Fibroblast of lung (primary cell): Measurements from ENCODE around the gene LAMA4. TPM values are rescaled to one million over a fixed set of nuclear protein-coding genes. Genes with fewer than 3 reads are reported as not detected.

Source experiments
- DNase-seq, 2 donors: peaks; one replicate each; pipeline versions ENCODE4 v3.0.0 to v3.0.0-alpha.2; 2010; ENCODE audit warnings: low read depth in 2 of 2
- H2AFZ ChIP-seq: 2 replicates; pipeline ENCODE4 v1.5.1; 2012; ENCODE audit warnings: low read length, control low read depth, inconsistent platforms
- H3K27ac ChIP-seq: 2 replicates; pipeline ENCODE4 v1.5.1; 2011; ENCODE audit warnings: low read length, control low read depth; ENCODE audit not compliant: insufficient read depth
- H3K27me3 ChIP-seq: 2 replicates; pipeline ENCODE4 v1.5.1; 2011; ENCODE audit warnings: mild to moderate bottlenecking, low read length; ENCODE audit not compliant: control insufficient read depth, insufficient read depth
- H3K36me3 ChIP-seq: 2 replicates; pipeline ENCODE4 v1.5.1; 2011; ENCODE audit warnings: low read length; ENCODE audit not compliant: control insufficient read depth, insufficient read depth
- H3K4me1 ChIP-seq: 2 replicates; pipeline ENCODE4 v1.5.1; 2011; ENCODE audit warnings: low read length; ENCODE audit not compliant: control insufficient read depth, insufficient read depth; ENCODE audit errors: extremely low read depth
- H3K4me2 ChIP-seq: 2 replicates; pipeline ENCODE4 v1.5.1; 2011; ENCODE audit warnings: low read length, control low read depth; ENCODE audit not compliant: insufficient read depth; ENCODE audit errors: extremely low read depth
- H3K4me3 ChIP-seq, 4 experiments: fragments of 200-600 bp in 1 of 4; sonication (generic) in 1 of 4; replicated peaks in 1 of 4; 2 replicates each; pipeline ENCODE4 v1.5.1; 2011 to 2016; ENCODE audit warnings: low read length in 4 of 4, low read depth in 3 of 4, mild to moderate bottlenecking in 3 of 4, control low read depth in 2 of 4, inconsistent platforms in 1 of 4, mixed read lengths in 1 of 4; ENCODE audit not compliant: insufficient read depth in 1 of 4; ENCODE audit errors: control extremely low read depth in 1 of 4
- H3K79me2 ChIP-seq: 2 replicates; pipeline ENCODE4 v1.5.1; 2012; ENCODE audit warnings: mild to moderate bottlenecking, low read length, inconsistent platforms; ENCODE audit not compliant: control insufficient read depth, insufficient read depth
- H3K9ac ChIP-seq: 2 replicates; pipeline ENCODE4 v1.5.1; 2011; ENCODE audit warnings: mild to moderate bottlenecking, low read length, control low read depth; ENCODE audit not compliant: insufficient read depth
- H3K9me3 ChIP-seq: 2 replicates; pipeline ENCODE4 v1.5.1; 2012; ENCODE audit warnings: low read depth, low read length; ENCODE audit not compliant: control insufficient read depth, insufficient read depth
- H4K20me1 ChIP-seq: 2 replicates; pipeline ENCODE4 v1.5.1; 2011; ENCODE audit warnings: low read length; ENCODE audit not compliant: control insufficient read depth, insufficient read depth; ENCODE audit errors: extremely low read depth
- CTCF ChIP-seq, 2 donors: IDR thresholded peaks in 1 of 2; conservative IDR thresholded peaks in 1 of 2; 1 replicate in 1 of 2; 2 replicates in 1 of 2; pipeline ENCODE4 v1.5.1; 2011 to 2012; ENCODE audit warnings: low read length in 2 of 2, control low read depth in 1 of 2, inconsistent platforms in 1 of 2, low read depth in 1 of 2, mild to moderate bottlenecking in 1 of 2
- EZH2 ChIP-seq: IDR thresholded peaks from 2 replicates; pipeline ENCODE4 v1.5.1; 2012; ENCODE audit warnings: low read length, control low read depth, mild to moderate bottlenecking; ENCODE audit errors: missing control alignments
- polyA plus RNA-seq, 2 donors: library from polyadenylated mRNA; depleted of rRNA in 1 of 2; stranded (reverse) in 1 of 2; unstranded in 1 of 2; fragments of >200 nt; gene quantifications; 2 replicates each; pipeline ENCODE4 v1.2.1, GENCODE V29; 2011 to 2012; ENCODE audit warnings: missing spikeins in 1 of 2
- total RNA-seq: library from RNA; depleted of rRNA; stranded (reverse); fragments of >200 nt; gene quantifications from 2 replicates; pipeline ENCODE4 v1.2.1, GENCODE V29; 2014

The LAMA4 gene
- total and polyA plus RNA-seq, 2 donors (not counting 1 experiment from before 2014, with no cell fraction given), result 636 to 662 TPM

DNA sequence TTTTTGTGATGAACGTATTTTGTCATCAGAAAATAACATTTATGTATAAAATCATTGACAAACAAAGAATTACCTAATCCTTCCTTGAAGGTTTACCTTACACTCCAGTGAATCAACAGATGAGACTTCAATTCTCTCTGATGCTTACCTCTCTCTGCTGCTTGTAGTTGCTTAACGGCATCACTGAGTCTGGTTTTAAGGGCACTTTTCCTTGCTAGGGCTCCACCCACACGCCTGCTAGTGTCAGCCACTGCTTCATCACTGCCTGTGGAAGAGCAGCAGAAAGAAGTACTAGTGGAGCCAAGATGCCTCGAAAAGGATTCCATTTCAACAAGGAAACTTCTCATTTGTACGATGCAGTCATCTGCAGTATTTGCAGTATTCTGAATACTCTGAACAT lies 104.0 kb downstream of the LAMA4 start:
- TF ChIP-seq CTCF (conservative IDR thresholded peaks at IDR 0.05 in 1 of 2, IDR thresholded peaks at IDR 0.05 in 1 of 2; ENCODE audit: low read depth in 1 of 2, low read length in 2 of 2), result peak in 1 of 2 donors; percentile 30
- no peak for TF ChIP-seq EZH2
- Histone ChIP-seq H3K9me3 (no peaks in the 10 kb centered on the region), H3K4me2 (peak overlapping the region; percentile 44), H3K27me3 (no peaks in the 10 kb centered on the region), H3K4me3 (no peak overlapping the region), H3K27ac (peak overlapping the region; percentile 55), H3K9ac (no peak overlapping the region), H3K36me3 (peaks cover 6% of the 10 kb centered on the region), H2AFZ (no peak overlapping the region), H3K79me2 (no peaks in the 10 kb centered on the region), H3K4me1 (peaks cover 11% of the 10 kb centered on the region), H4K20me1 (no peaks in the 10 kb centered on the region)
- DNase-seq, result peak; percentile 42 to 43

DNA sequence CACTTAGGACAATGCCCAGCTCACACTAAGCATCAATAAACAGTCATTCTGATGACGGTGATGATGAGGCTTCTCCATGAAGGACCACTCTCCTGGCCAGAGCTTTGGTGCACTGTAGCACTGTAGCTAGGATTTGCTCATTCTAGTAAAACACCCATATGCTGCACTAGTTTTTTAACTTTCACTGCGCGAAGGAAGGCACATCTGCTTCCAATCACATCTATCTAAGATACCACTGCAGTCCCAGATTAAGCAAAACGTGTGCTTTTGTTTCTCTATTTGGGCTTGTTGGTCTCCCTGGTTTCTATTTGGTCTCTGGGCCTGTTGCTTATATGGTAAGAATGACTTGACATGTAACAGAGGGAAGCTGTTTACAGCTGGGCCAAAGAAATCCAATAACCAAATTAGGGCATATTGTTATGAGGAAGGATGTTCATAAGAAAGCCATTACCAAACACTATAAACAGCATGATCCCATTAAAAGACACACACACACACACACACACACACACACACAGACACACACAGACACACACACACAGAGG lies 104.6 kb downstream of the LAMA4 start:
- H3K4me3 ChIP-seq, result no peak overlapping the region
- peaks cover 10% of the 10 kb centered on the region for H3K36me3 ChIP-seq
- peak; percentile 43 to 91 for DNase-seq
- no peaks in the 10 kb centered on the region for H4K20me1 ChIP-seq
- no peaks in the 10 kb centered on the region for H3K79me2 ChIP-seq
- H3K4me2 ChIP-seq, result peak overlapping the region; percentile 44
- H3K27me3 ChIP-seq, result no peaks in the 10 kb centered on the region
- no peak overlapping the region for H2AFZ ChIP-seq
- H3K9me3 ChIP-seq, result no peaks in the 10 kb centered on the region
- H3K27ac ChIP-seq, result peak overlapping the region; percentile 55
- H3K9ac ChIP-seq, result no peak overlapping the region
- H3K4me1 ChIP-seq, result peaks cover 10% of the 10 kb centered on the region
- TF ChIP-seq CTCF (conservative IDR thresholded peaks at IDR 0.05 in 1 of 2, IDR thresholded peaks at IDR 0.05 in 1 of 2; ENCODE audit: low read depth in 1 of 2, low read length in 2 of 2) (no peak), EZH2 (no peak)

- H3K4me1 ChIP-seq, result peaks cover 10% of the 10 kb centered on the region
- H3K4me3 ChIP-seq, result no peak overlapping the region
- TF ChIP-seq EZH2 (no peak), CTCF (conservative IDR thresholded peaks at IDR 0.05 in 1 of 2, IDR thresholded peaks at IDR 0.05 in 1 of 2; ENCODE audit: low read depth in 1 of 2, low read length in 2 of 2) (no peak)
- no peaks in the 10 kb centered on the region for H3K79me2 ChIP-seq
- peaks cover 10% of the 10 kb centered on the region for H3K36me3 ChIP-seq
- no peak overlapping the region for H2AFZ ChIP-seq
- H3K27ac ChIP-seq, result peak overlapping the region; percentile 55
- no peaks in the 10 kb centered on the region for H3K9me3 ChIP-seq
- no peaks in the 10 kb centered on the region for H3K27me3 ChIP-seq
- no peak overlapping the region for H3K4me2 ChIP-seq
- no peaks in the 10 kb centered on the region for H4K20me1 ChIP-seq
- no peak for DNase-seq
- H3K9ac ChIP-seq, result no peak overlapping the region
These were observed 105.1 kb downstream of the LAMA4 start for GRCh38 chr6:112149236-112149635.
